AG20443 (cell line): ENCODE results near the gene CCBE1.

ENCODE experiments used
- DNase-seq: peaks from one replicate; pipeline ENCODE4 v3.0.0; 2012; ENCODE audit warnings: low spot score, mixed read lengths

Gene CCBE1

GRCh38 chr18:59388817-59389216, 308.4 kb downstream of the CCBE1 start:
- DNase-seq, result no peak

GRCh38 chr18:59387687-59388565, 309.3 kb downstream of the CCBE1 start:
- no peak for DNase-seq

GRCh38 chr18:59386909-59387686, 310.1 kb downstream of the CCBE1 start:
- no peak for DNase-seq

GRCh38 chr18:59385191-59385590, 312.0 kb downstream of the CCBE1 start:
- no peak for DNase-seq

- DNase-seq, result no peak
Measured at GRCh38 chr18:59383851-59384250, 313.4 kb downstream of the CCBE1 start.

- DNase-seq, result no peak
Measured at GRCh38 chr18:59382383-59382782, 314.8 kb downstream of the CCBE1 start.

- DNase-seq, result no peak
Measured at GRCh38 chr18:59381949-59382348, 315.3 kb downstream of the CCBE1 start.
